ENCODE results near the gene TLR5. TPM values are rescaled to one million over a fixed set of nuclear protein-coding genes. Genes with fewer than 3 reads are reported as not detected.
"Not testable (repeated sequence)": the region's sequence is repeated elsewhere in the genome, so short reads cannot be mapped to it uniquely, and the experiment has no call there.

Gene TLR5
- polyA plus RNA-seq, 4 donors = 1.8 TPM; not detected in 2

DNA sequence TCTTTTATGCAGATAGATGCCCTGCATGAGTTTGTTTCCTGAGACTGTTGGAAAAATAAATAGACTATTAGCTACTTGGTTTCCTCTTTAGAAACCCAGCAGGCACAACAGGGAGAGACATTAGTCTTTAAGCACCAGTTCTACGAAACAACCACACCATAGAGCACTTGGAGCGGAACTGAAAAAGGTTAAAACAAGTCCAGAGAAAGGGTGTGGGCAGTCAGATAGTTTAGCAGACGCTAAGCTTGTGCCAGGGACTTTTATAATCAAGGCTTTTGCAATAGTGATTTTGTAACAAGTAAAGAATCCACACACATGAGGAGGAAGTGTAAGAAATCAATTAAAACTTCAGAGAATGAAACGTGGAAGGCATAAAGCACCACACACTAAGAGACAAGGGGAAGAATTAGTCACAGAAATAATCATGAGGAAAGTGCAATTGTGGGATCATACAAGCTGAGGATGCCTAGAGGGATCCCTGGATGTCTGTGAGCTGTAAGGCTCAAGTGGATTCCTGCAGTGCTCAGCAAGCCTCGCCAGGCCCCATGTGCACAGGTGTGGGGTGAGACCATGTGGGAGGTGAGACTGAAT lies 37.8 kb upstream of the TLR5 start:
- Histone ChIP-seq H3K27ac (ENCODE audit: low read depth in 1 of 3, low read length in 2 of 3) (no peak overlapping the region), H3K36me3 (ENCODE audit: control insufficient read depth in 3 of 3, insufficient read depth in 2 of 3, low read depth in 1 of 3, low read length in 3 of 3) (no peaks in the 10 kb centered on the region), H3K4me3 (ENCODE audit: low read depth in 1 of 3, low read length in 3 of 3) (no peak overlapping the region), H3K4me1 (ENCODE audit: control insufficient read depth in 3 of 3, insufficient read depth in 2 of 3, low read depth in 1 of 3, low read length in 2 of 3) (no peaks in the 10 kb centered on the region), H3K27me3 (ENCODE audit: control insufficient read depth in 3 of 3, insufficient read depth in 3 of 3, low read length in 3 of 3) (no peaks in the 10 kb centered on the region), H3K9me3 (ENCODE audit: control insufficient read depth in 2 of 2, insufficient read depth in 1 of 2, low read depth in 1 of 2, low read length in 1 of 2) (no peaks in the 10 kb centered on the region)
- FAIRE-seq (no peak), DNase-seq (no peak)
- 48 to 61% (median 50%) methylated on average over 5 of the region's 5 CpGs for WGBS, 3 donors

DNA sequence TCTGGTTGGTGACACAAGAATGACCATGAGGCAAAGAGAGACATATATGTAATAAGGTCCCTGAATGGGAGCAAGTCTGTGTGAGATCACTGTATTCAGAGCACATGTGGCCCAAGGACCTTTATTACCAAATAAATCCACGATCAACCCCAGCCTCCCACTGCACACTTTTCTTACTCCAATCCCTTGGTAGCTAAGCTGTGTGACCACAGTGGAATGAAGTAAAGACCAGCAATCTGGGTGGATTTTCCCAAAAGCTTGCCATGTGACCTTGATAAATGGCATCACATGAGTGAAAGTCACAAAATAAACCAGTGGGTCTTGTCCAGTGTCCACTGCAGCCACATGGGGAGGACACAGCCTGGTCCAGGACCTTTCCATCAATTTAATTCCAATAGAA lies 36.7 kb upstream of the TLR5 start:
- H3K4me1 ChIP-seq (ENCODE audit: control insufficient read depth in 3 of 3, insufficient read depth in 2 of 3, low read depth in 1 of 3, low read length in 2 of 3) = no peaks in the 10 kb centered on the region
- H3K27ac ChIP-seq (ENCODE audit: low read depth in 1 of 3, low read length in 2 of 3) = no peak overlapping the region
- DNase-seq (no peak), FAIRE-seq (no peak)
- 94 to 97% (median 95%) methylated on average over 1 of the region's 1 CpG for WGBS, 3 donors
- no peaks in the 10 kb centered on the region for H3K27me3 ChIP-seq (ENCODE audit: control insufficient read depth in 3 of 3, insufficient read depth in 3 of 3, low read length in 3 of 3)
- no peaks in the 10 kb centered on the region for H3K9me3 ChIP-seq (ENCODE audit: control insufficient read depth in 2 of 2, insufficient read depth in 1 of 2, low read depth in 1 of 2, low read length in 1 of 2)
- no peak overlapping the region for H3K4me3 ChIP-seq (ENCODE audit: low read depth in 1 of 3, low read length in 3 of 3)
- H3K36me3 ChIP-seq (ENCODE audit: control insufficient read depth in 3 of 3, insufficient read depth in 2 of 3, low read depth in 1 of 3, low read length in 3 of 3) = no peaks in the 10 kb centered on the region

DNA sequence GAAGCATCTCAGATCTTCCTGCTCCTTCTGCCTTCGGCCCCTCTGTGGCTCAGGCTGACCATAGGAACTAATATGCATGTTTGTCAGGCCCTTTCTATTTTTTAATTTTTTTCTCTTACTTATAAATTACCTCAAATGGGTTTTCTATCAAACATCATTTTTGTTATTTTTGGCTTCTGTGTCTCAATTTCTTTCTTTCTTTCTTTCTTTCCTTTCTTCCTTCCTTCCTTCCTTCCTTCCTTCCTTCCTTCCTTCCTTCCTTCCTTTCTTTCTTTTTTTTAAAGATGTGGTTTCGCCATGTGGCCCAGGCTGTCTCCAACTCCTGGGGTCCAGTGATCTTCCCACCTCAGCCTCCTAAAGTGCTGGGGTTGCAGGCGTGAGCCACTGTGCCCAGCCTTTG lies 36.2 kb upstream of the TLR5 start:
- Histone ChIP-seq H3K36me3 (ENCODE audit: control insufficient read depth in 3 of 3, insufficient read depth in 2 of 3, low read depth in 1 of 3, low read length in 3 of 3) (no peaks in the 10 kb centered on the region), H3K9me3 (ENCODE audit: control insufficient read depth in 2 of 2, insufficient read depth in 1 of 2, low read depth in 1 of 2, low read length in 1 of 2) (no peaks in the 10 kb centered on the region), H3K27ac (ENCODE audit: low read depth in 1 of 3, low read length in 2 of 3) (no peak overlapping the region), H3K4me3 (ENCODE audit: low read depth in 1 of 3, low read length in 3 of 3) (no peak overlapping the region), H3K27me3 (ENCODE audit: control insufficient read depth in 3 of 3, insufficient read depth in 3 of 3, low read length in 3 of 3) (no peaks in the 10 kb centered on the region), H3K4me1 (ENCODE audit: control insufficient read depth in 3 of 3, insufficient read depth in 2 of 3, low read depth in 1 of 3, low read length in 2 of 3) (no peaks in the 10 kb centered on the region)
- FAIRE-seq (no peak), DNase-seq (no peak)
- 83 to 96% (median 90%) methylated on average over 3 of the region's 3 CpGs for WGBS, 3 donors

DNA sequence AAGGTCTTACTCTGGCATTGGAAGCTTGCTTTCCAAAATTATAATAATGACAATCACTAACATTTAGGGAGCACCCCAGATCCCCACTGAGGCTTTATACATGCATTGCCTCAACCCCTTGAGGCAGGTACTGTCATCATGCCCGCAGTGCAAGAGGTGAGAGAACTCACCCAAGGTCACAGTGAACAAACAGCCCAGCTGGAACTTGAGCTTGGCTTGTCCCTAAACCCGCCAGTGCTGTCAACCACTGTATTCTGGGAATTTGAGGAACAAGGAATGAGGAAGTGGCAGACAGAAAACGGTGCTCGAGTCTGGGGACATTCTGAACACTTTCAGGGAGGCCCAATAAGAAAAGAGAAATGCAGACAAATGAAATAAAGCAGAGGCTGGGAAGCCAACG lies 34.6 kb upstream of the TLR5 start:
- Histone ChIP-seq H3K27me3 (ENCODE audit: control insufficient read depth in 3 of 3, insufficient read depth in 3 of 3, low read length in 3 of 3) (no peaks in the 10 kb centered on the region), H3K9me3 (ENCODE audit: control insufficient read depth in 2 of 2, insufficient read depth in 1 of 2, low read depth in 1 of 2, low read length in 1 of 2) (no peaks in the 10 kb centered on the region), H3K36me3 (ENCODE audit: control insufficient read depth in 3 of 3, insufficient read depth in 2 of 3, low read depth in 1 of 3, low read length in 3 of 3) (no peaks in the 10 kb centered on the region), H3K4me3 (ENCODE audit: low read depth in 1 of 3, low read length in 3 of 3) (no peak overlapping the region), H3K27ac (ENCODE audit: low read depth in 1 of 3, low read length in 2 of 3) (no peak overlapping the region), H3K4me1 (ENCODE audit: control insufficient read depth in 3 of 3, insufficient read depth in 2 of 3, low read depth in 1 of 3, low read length in 2 of 3) (no peaks in the 10 kb centered on the region)
- 25 to 35% (median 30%) methylated on average over 5 of the region's 5 CpGs for WGBS, 3 donors
- DNase-seq (peak in 1 of 2 donors; percentile 18), FAIRE-seq (no peak)

DNA sequence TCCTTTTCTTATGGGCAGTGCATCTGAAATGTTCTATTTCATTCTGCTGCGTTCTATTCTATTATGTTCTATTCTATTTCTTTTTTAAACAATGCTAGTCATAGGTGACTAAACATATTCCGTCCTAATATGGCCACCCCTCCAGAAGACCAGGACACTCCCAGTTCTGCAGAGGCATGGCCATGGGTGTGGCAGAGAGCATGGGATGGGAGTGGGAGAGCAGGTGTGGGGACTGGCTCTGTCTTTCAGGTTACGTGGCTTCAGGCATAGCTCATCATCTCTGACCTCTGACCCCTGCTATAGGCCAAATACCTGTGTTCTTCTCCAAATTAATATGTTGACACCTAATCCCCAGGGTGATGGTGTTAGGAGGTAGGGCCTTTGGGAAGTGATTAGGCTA lies 33.4 kb upstream of the TLR5 start:
- H3K9me3 ChIP-seq (ENCODE audit: control insufficient read depth in 2 of 2, insufficient read depth in 1 of 2, low read depth in 1 of 2, low read length in 1 of 2) = no peaks in the 10 kb centered on the region
- no peak overlapping the region for H3K4me3 ChIP-seq (ENCODE audit: low read depth in 1 of 3, low read length in 3 of 3)
- 69 to 91% (median 73%) methylated on average over 3 of the region's 3 CpGs for WGBS, 3 donors
- no peaks in the 10 kb centered on the region for H3K36me3 ChIP-seq (ENCODE audit: control insufficient read depth in 3 of 3, insufficient read depth in 2 of 3, low read depth in 1 of 3, low read length in 3 of 3)
- FAIRE-seq (no peak), DNase-seq (no peak)
- no peak overlapping the region for H3K27ac ChIP-seq (ENCODE audit: low read depth in 1 of 3, low read length in 2 of 3)
- H3K4me1 ChIP-seq (ENCODE audit: control insufficient read depth in 3 of 3, insufficient read depth in 2 of 3, low read depth in 1 of 3, low read length in 2 of 3) = no peaks in the 10 kb centered on the region
- H3K27me3 ChIP-seq (ENCODE audit: control insufficient read depth in 3 of 3, insufficient read depth in 3 of 3, low read length in 3 of 3) = no peaks in the 10 kb centered on the region

DNA sequence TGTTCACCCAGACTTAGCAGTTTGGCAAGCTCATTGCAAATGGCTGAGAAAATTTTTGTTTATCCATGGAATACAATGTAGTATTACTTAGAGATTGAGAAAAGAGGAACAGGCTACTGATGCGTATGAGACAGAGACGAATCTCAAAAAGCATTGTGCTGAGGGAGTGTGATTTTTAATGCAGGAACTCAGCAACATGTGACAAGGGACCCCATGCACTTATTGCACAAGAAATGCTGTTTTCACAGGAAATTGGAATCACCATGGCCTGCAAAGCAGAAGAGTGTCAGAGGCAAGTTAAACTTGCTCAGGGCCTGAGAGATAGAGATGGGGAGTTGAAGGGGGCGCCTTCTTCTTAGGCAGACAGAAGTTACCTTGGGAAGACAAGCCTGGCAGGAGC lies 32.6 kb upstream of the TLR5 start:
- Histone ChIP-seq H3K27me3 (ENCODE audit: control insufficient read depth in 3 of 3, insufficient read depth in 3 of 3, low read length in 3 of 3) (no peaks in the 10 kb centered on the region), H3K27ac (ENCODE audit: low read depth in 1 of 3, low read length in 2 of 3) (peak overlapping the region in 1 of 3 donors; percentile 53), H3K9me3 (ENCODE audit: control insufficient read depth in 2 of 2, insufficient read depth in 1 of 2, low read depth in 1 of 2, low read length in 1 of 2) (no peaks in the 10 kb centered on the region), H3K36me3 (ENCODE audit: control insufficient read depth in 3 of 3, insufficient read depth in 2 of 3, low read depth in 1 of 3, low read length in 3 of 3) (no peaks in the 10 kb centered on the region), H3K4me3 (ENCODE audit: low read depth in 1 of 3, low read length in 3 of 3) (no peak overlapping the region), H3K4me1 (ENCODE audit: control insufficient read depth in 3 of 3, insufficient read depth in 2 of 3, low read depth in 1 of 3, low read length in 2 of 3) (no peaks in the 10 kb centered on the region)
- DNase-seq (no peak), FAIRE-seq (no peak)
- 78 to 96% (median 89%) methylated on average over 3 of the region's 3 CpGs for WGBS, 3 donors

DNA sequence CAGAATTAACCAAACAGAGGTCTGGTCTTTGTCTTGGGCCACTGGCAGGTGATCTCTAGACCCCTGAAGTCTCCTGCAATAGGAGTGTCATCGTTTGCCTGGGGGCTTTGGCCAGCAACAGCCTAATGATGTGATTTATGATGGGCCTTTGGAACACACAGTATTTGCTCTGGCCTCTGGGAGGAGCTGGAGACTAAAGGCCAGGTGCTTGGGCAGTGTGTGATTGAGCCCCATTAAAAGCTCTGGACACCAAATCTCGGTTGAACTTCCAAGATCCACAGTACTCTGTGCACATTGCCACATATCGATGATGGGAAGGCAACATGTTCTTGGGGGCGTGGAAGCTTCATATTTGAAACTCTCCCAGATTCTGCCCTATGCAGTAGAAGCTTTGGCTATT lies 32.0 kb upstream of the TLR5 start:
- 56 to 67% (median 64%) methylated on average over 4 of the region's 4 CpGs for WGBS, 3 donors
- H3K27me3 ChIP-seq (ENCODE audit: control insufficient read depth in 3 of 3, insufficient read depth in 3 of 3, low read length in 3 of 3) = no peaks in the 10 kb centered on the region
- no peaks in the 10 kb centered on the region for H3K9me3 ChIP-seq (ENCODE audit: control insufficient read depth in 2 of 2, insufficient read depth in 1 of 2, low read depth in 1 of 2, low read length in 1 of 2)
- no peak for FAIRE-seq
- H3K27ac ChIP-seq (ENCODE audit: low read depth in 1 of 3, low read length in 2 of 3) = peak overlapping the region in 1 of 3 donors; percentile 31
- peak in 1 of 2 donors; percentile 29 for DNase-seq
- no peak overlapping the region for H3K4me3 ChIP-seq (ENCODE audit: low read depth in 1 of 3, low read length in 3 of 3)
- H3K4me1 ChIP-seq (ENCODE audit: control insufficient read depth in 3 of 3, insufficient read depth in 2 of 3, low read depth in 1 of 3, low read length in 2 of 3) = no peaks in the 10 kb centered on the region
- H3K36me3 ChIP-seq (ENCODE audit: control insufficient read depth in 3 of 3, insufficient read depth in 2 of 3, low read depth in 1 of 3, low read length in 3 of 3) = no peaks in the 10 kb centered on the region

DNA sequence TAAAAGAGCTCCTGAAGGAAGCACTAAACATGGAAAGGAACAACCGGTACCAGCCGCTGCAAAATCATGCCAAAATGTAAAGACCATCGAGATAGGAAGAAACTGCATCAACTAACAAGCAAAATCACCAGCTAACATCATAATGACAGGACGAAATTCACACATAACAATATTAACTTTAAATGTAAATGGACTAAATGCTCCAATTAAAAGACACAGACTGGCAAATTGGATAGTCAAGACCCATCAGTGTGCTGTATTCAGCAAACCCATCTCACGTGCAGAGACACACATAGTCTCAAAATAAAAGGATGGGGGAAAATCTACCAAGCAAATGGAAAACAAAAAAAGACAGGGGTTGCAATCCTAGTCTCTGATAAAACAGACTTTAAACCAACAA lies 26.4 kb upstream of the TLR5 start:
- not testable (repeated sequence) for DNase-seq; FAIRE-seq; H3K27ac ChIP-seq (ENCODE audit: low read depth in 1 of 3, low read length in 2 of 3); H3K36me3 ChIP-seq (ENCODE audit: control insufficient read depth in 3 of 3, insufficient read depth in 2 of 3, low read depth in 1 of 3, low read length in 3 of 3); H3K4me1 ChIP-seq (ENCODE audit: control insufficient read depth in 3 of 3, insufficient read depth in 2 of 3, low read depth in 1 of 3, low read length in 2 of 3); H3K27me3 ChIP-seq (ENCODE audit: control insufficient read depth in 3 of 3, insufficient read depth in 3 of 3, low read length in 3 of 3); H3K4me3 ChIP-seq (ENCODE audit: low read depth in 1 of 3, low read length in 3 of 3); H3K9me3 ChIP-seq (ENCODE audit: control insufficient read depth in 2 of 2, insufficient read depth in 1 of 2, low read depth in 1 of 2, low read length in 1 of 2)
- WGBS, 3 donors = 76 to 85% (median 83%) methylated on average over 5 of the region's 5 CpGs

DNA sequence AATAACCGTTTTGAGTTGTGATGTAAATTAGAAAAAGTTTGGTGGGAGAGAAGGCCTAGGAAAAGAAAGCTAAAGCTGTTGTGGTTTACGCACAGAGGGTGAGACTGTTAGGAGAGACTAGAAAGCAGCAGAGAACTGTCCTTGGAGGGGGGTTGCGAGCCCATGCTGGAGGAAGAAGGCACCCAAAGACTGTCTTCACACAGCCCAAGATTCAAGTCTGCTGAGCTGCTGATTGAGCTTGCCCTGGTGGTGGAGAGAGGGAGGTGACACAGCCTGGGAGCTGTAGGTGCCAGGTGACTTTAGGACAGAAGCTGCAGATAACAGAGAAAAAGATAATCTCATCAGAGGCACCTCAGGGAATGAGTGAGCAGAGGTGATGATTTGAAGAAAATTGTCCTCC lies 18.3 kb upstream of the TLR5 start:
- Histone ChIP-seq H3K36me3 (ENCODE audit: control insufficient read depth in 3 of 3, insufficient read depth in 2 of 3, low read depth in 1 of 3, low read length in 3 of 3) (no peaks in the 10 kb centered on the region), H3K4me1 (ENCODE audit: control insufficient read depth in 3 of 3, insufficient read depth in 2 of 3, low read depth in 1 of 3, low read length in 2 of 3) (no peaks in the 10 kb centered on the region), H3K9me3 (ENCODE audit: control insufficient read depth in 2 of 2, insufficient read depth in 1 of 2, low read depth in 1 of 2, low read length in 1 of 2) (no peaks in the 10 kb centered on the region), H3K27ac (ENCODE audit: low read depth in 1 of 3, low read length in 2 of 3) (no peak overlapping the region), H3K27me3 (ENCODE audit: control insufficient read depth in 3 of 3, insufficient read depth in 3 of 3, low read length in 3 of 3) (no peaks in the 10 kb centered on the region), H3K4me3 (ENCODE audit: low read depth in 1 of 3, low read length in 3 of 3) (no peak overlapping the region)
- WGBS, 3 donors = 79 to 84% (median 81%) methylated on average over 3 of the region's 3 CpGs
- DNase-seq (no peak), FAIRE-seq (no peak)

Data from small intestine (tissue), 7 donors.